ENCODE measurements around the gene DDX10. TPM values are rescaled to one million over a fixed set of nuclear protein-coding genes. Genes with fewer than 3 reads are reported as not detected.

The DDX10 gene
- total and polyA plus RNA-seq, 2 of the 8 experiments (the other 6 are each of a cell fraction or from before 2014, with no cell fraction given) = 49.2 to 52.2 TPM

DNA sequence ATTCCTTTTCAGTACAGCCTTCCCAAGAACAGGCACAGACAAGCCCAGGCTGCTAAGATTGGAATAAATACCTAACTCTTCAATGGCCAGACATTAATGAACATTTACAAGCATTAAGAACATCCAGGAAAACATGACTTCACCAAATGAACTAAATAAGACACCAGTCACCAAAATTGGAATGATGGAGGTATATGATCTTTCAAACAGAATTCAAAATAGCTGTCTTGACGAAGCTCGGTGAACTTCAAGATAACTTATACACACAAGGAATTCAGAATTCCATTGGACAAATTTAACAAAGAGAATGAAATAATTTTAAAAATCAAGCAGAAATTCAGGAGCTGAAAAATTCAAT is 16.4 kb upstream of the DDX10 start:
- Histone ChIP-seq H2BK12ac (ENCODE audit: low read depth, low read length) (no peak overlapping the region), H2AFZ (ENCODE audit: low read length) (peak overlapping the region; percentile 73; the same call in 1 of the 2 replicates), H3K56ac (replicated peaks; ENCODE audit: insufficient read length, low read depth, low read length) (no peak overlapping the region), H4K91ac (replicated peaks; ENCODE audit: insufficient read length, low read length) (no peak overlapping the region), H2BK120ac (replicated peaks; ENCODE audit: low read depth, low read length) (no peak overlapping the region), H3K27ac (ENCODE audit: low read depth, low read length) (no peak overlapping the region), H3K79me1 (ENCODE audit: low read depth, low read length) (no peaks in the 10 kb centered on the region), H2AK5ac (ENCODE audit: low read depth, low read length) (no peak overlapping the region), H3K23ac (ENCODE audit: insufficient read length) (no peak overlapping the region), H3K18ac (ENCODE audit: extremely low read depth, low read length) (no peak overlapping the region), H3K14ac (ENCODE audit: insufficient read length) (no peak overlapping the region), H3K9me3 (ENCODE audit: insufficient read depth in 2 of 2, low read depth in 1 of 2, low read length in 1 of 2) (no peaks in the 10 kb centered on the region), H3K4ac (replicated peaks; ENCODE audit: insufficient read length, low read depth, low read length) (no peak overlapping the region), H4K20me1 (replicated peaks in 1 of 2; ENCODE audit: control insufficient read depth in 1 of 2, insufficient read depth in 2 of 2, low read length in 2 of 2) (no peaks in the 10 kb centered on the region), H3K36me3 (ENCODE audit: control insufficient read depth in 2 of 4, insufficient read depth in 4 of 4, low read length in 3 of 4) (no peaks in the 10 kb centered on the region), H3K4me3 (ENCODE audit: extremely low read depth in 1 of 4, insufficient read depth in 2 of 4, low read depth in 3 of 4, low read length in 4 of 4) (no peak overlapping the region), H3K23me2 (ENCODE audit: low read depth, low read length) (no peaks in the 10 kb centered on the region), H3K27me3 (replicated peaks in 1 of 4; ENCODE audit: control insufficient read depth in 3 of 4, extremely low read depth in 1 of 4, insufficient read depth in 3 of 4, low read length in 3 of 4) (peaks cover 0 to 1% (median 0%) of the 10 kb centered on the region in 4 experiments; a peak in 1 of 7 replicates), H3K79me2 (ENCODE audit: control insufficient read depth in 1 of 2, insufficient read depth in 2 of 2, low read length in 2 of 2) (no peaks in the 10 kb centered on the region), H2BK20ac (ENCODE audit: low read length) (no peak overlapping the region), H2BK5ac (ENCODE audit: low read depth, low read length) (no peak overlapping the region), H3K4me2 (ENCODE audit: insufficient read depth in 1 of 2, low read depth in 2 of 2, low read length in 2 of 2) (no peak overlapping the region), H4K5ac (ENCODE audit: insufficient read length, low read depth, low read length) (no peak overlapping the region), H2BK15ac (ENCODE audit: low read length) (no peak overlapping the region), H4K8ac (ENCODE audit: extremely low read depth, insufficient read depth, low read length) (no peak overlapping the region), H3K4me1 (replicated peaks in 1 of 4; ENCODE audit: control insufficient read depth in 3 of 4, insufficient read depth in 4 of 4, low read length in 3 of 4) (peaks cover 0 to 10% (median 0%) of the 10 kb centered on the region in 4 experiments; a peak in 4 of 7 replicates), H3K9ac (replicated peaks in 1 of 4; ENCODE audit: extremely low read depth in 1 of 4, low read depth in 3 of 4, low read length in 3 of 4) (no peak overlapping the region)
- POLR2A ChIA-PET (ENCODE audit: partially characterized antibody) = interaction anchor here (1.2 kb wide), 1 partner anchor 181 kb away, joined by 3 read pairs; the partner anchor contains the start of gene C11orf65
- CTCF ChIA-PET (ENCODE audit: partially characterized antibody) = interaction anchor here (0.6 to 3.1 kb wide), 23 partner anchors 16 to 530 kb away, joined by 3 to 12 read pairs (median 4); partner anchors contain the start of genes C11orf65 and DDX10
- 92% methylated on average over 2 of the region's 2 CpGs; no CpG with 5 or more reads in 1 of the 2 experiments for WGBS, 2 experiments (ENCODE audit: extremely low coverage in 1 of 2, insufficient coverage in 1 of 2, insufficient read length in 1 of 2, insufficient replicate concordance in 2 of 2, low coverage in 1 of 2, low lambda C conversion rate in 2 of 2, missing lambda C conversion rate in 1 of 2)
- FAIRE-seq (no peak), DNase-seq (ENCODE audit: low read depth in 1 of 2, low spot score in 2 of 2) (no peak)
- TF ChIP-seq, protein P1, sequence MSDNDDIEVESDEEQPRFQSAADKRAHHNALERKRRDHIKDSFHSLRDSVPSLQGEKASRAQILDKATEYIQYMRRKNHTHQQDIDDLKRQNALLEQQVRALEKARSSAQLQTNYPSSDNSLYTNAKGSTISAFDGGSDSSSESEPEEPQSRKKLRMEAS (IDR thresholded peaks at IDR 0.05) = 0 out of 2 replicates have a peak, but pooled peaks have one; percentile 1

Measured in H1 (cell line).